Liver (tissue), 9 donors: ENCODE results near the gene CUEDC1. TPM values are rescaled to one million over a fixed set of nuclear protein-coding genes. Genes with fewer than 3 reads are reported as not detected.

Experiments used
- DNase-seq: peaks from one replicate; pipeline ENCODE4 v3.0.0-alpha.2; 2017; ENCODE audit warnings: low spot score
- H3K27ac ChIP-seq, 2 donors: one replicate each; pipeline ENCODE4 v1.7.0; 2013; ENCODE audit warnings: inconsistent platforms in 2 of 2, low read length in 2 of 2, control low read depth in 1 of 2, low read depth in 1 of 2, mild to moderate bottlenecking in 1 of 2
- H3K27me3 ChIP-seq, 4 donors: one replicate each; pipeline versions ENCODE4 v1.6.1 to v1.7.0; 2013; ENCODE audit warnings: low read length in 3 of 4, inconsistent platforms in 1 of 4, mild to moderate bottlenecking in 1 of 4, moderate library complexity in 1 of 4; ENCODE audit not compliant: control insufficient read depth in 4 of 4, insufficient read depth in 4 of 4
- H3K36me3 ChIP-seq, 4 donors: one replicate each; pipeline versions ENCODE4 v1.6.1 to v1.7.0; 2013; ENCODE audit warnings: low read length in 3 of 4, mild to moderate bottlenecking in 3 of 4, low read depth in 1 of 4, moderate library complexity in 1 of 4; ENCODE audit not compliant: control insufficient read depth in 4 of 4, insufficient read depth in 3 of 4
- H3K4me1 ChIP-seq, 4 donors: one replicate each; pipeline versions ENCODE4 v1.6.1 to v1.7.0; 2013; ENCODE audit warnings: low read length in 3 of 4, mild to moderate bottlenecking in 3 of 4, moderate library complexity in 1 of 4; ENCODE audit not compliant: control insufficient read depth in 4 of 4, insufficient read depth in 4 of 4
- H3K4me3 ChIP-seq, 3 donors: one replicate each; pipeline versions ENCODE4 v1.6.1 to v1.7.0; 2013; ENCODE audit warnings: low read length in 3 of 3, control low read depth in 1 of 3, low read depth in 1 of 3, mild to moderate bottlenecking in 1 of 3
- H3K9ac ChIP-seq, 2 donors: one replicate each; pipeline ENCODE4 v1.7.0; 2013; ENCODE audit warnings: low read length in 2 of 2, mild to moderate bottlenecking in 2 of 2, moderate library complexity in 2 of 2, control low read depth in 1 of 2, low read depth in 1 of 2
- H3K9me3 ChIP-seq, 4 donors: one replicate each; pipeline versions ENCODE4 v1.6.1 to v1.7.0; 2013; ENCODE audit warnings: low read length in 3 of 4; ENCODE audit not compliant: control insufficient read depth in 4 of 4
- ATF3 ChIP-seq: IDR thresholded peaks from 2 replicates; pipeline ENCODE4 v1.6.1; 2016; ENCODE audit warnings: antibody characterized with exemption
- EGR1 ChIP-seq, 2 donors: IDR thresholded peaks; 2 replicates each; pipeline ENCODE4 v1.6.1; 2016 to 2018; ENCODE audit warnings: antibody characterized with exemption in 2 of 2, low read depth in 2 of 2
- FOXA2 ChIP-seq: IDR thresholded peaks from 2 replicates; pipeline ENCODE4 v1.6.1; 2016; ENCODE audit warnings: antibody characterized with exemption
- GABPA ChIP-seq, 2 donors: IDR thresholded peaks in 1 of 2; conservative IDR thresholded peaks in 1 of 2; 2 replicates each; pipeline ENCODE4 v1.6.1; 2016; ENCODE audit warnings: antibody characterized with exemption in 2 of 2, mild to moderate bottlenecking in 1 of 2, moderate library complexity in 1 of 2
- HNF4A ChIP-seq, 2 donors: conservative IDR thresholded peaks; 2 replicates each; pipeline ENCODE4 v1.6.1; 2016; ENCODE audit warnings: antibody characterized with exemption in 2 of 2, mild to moderate bottlenecking in 2 of 2
- HNF4G ChIP-seq: IDR thresholded peaks from 2 replicates; pipeline ENCODE4 v1.6.1; 2016; ENCODE audit warnings: antibody characterized with exemption
- JUND ChIP-seq, 2 donors: IDR thresholded peaks; 2 replicates each; pipeline ENCODE4 v1.6.1; 2016; ENCODE audit warnings: antibody characterized with exemption in 2 of 2
- MAX ChIP-seq: IDR thresholded peaks from 2 replicates; pipeline ENCODE4 v1.6.1; 2016; ENCODE audit warnings: antibody characterized with exemption
- NR2F2 ChIP-seq: IDR thresholded peaks from 2 replicates; pipeline ENCODE4 v1.6.1; 2016; ENCODE audit warnings: antibody characterized with exemption
- RAD21 ChIP-seq, 2 donors: IDR thresholded peaks; 2 replicates each; pipeline ENCODE4 v1.6.1; 2016; ENCODE audit warnings: antibody characterized with exemption in 2 of 2, mild to moderate bottlenecking in 2 of 2
- REST ChIP-seq: IDR thresholded peaks from 2 replicates; pipeline ENCODE4 v1.6.1; 2016; ENCODE audit warnings: antibody characterized with exemption, mild to moderate bottlenecking
- RXRA ChIP-seq, 2 donors: IDR thresholded peaks; 2 replicates each; pipeline ENCODE4 v1.6.1; 2017 to 2018; ENCODE audit warnings: antibody characterized with exemption in 2 of 2, mild to moderate bottlenecking in 1 of 2
- SP1 ChIP-seq: IDR thresholded peaks from 2 replicates; pipeline ENCODE4 v1.6.1; 2018; ENCODE audit warnings: antibody characterized with exemption, mild to moderate bottlenecking
- TAF1 ChIP-seq: conservative IDR thresholded peaks from 2 replicates; pipeline ENCODE4 v1.6.1; 2016; ENCODE audit warnings: antibody characterized with exemption, mild to moderate bottlenecking
- YY1 ChIP-seq: IDR thresholded peaks from 2 replicates; pipeline ENCODE4 v1.6.1; 2016; ENCODE audit warnings: antibody characterized with exemption, mild to moderate bottlenecking
- WGBS: extraction: QIAGEN DNeasy Blood & Tissue Kit; methylation state at CpG from one replicate; pipeline ENCODE4 v1.1.7; 2013; 5-methylcytosine and 5-hydroxymethylcytosine counted together
- polyA plus RNA-seq, 2 donors: library from polyadenylated mRNA; stranded (reverse) in 1 of 2; unstranded in 1 of 2; fragments of 200-250 nt in 1 of 2; fragments of >200 nt in 1 of 2; fragmentation: Nextera tagmentation in 1 of 2; extraction: Ambion mirVana in 1 of 2; gene quantifications; one replicate each; pipeline versions ENCODE4 v1.2.1 to v1.2.3, GENCODE V29; 2013 to 2015
- total RNA-seq, 2 donors: library from RNA; depleted of rRNA; stranded (reverse); fragments of >200 nt; gene quantifications; one replicate each; pipeline ENCODE4 v1.2.3, GENCODE V29; 2014
- donor health status: healthy.
- donor health status: healthy.
- donor health status: healthy.
- donor health status: healthy.
- donor health status: healthy.

CUEDC1 gene
- total and polyA plus RNA-seq, 4 donors: 2.6 to 4.9 (median 3.4) TPM

GRCh38 chr17:57949649-57950048 lies 5.6 kb downstream of the CUEDC1 start:
- Histone ChIP-seq H3K9me3 (no peaks in the 10 kb centered on the region), H3K27me3 (no peaks in the 10 kb centered on the region), H3K4me1 (peaks cover 8 to 29% (median 23%) of the 10 kb centered on the region in 4 donors), H3K9ac (no peak overlapping the region), H3K27ac (no peak overlapping the region), H3K36me3 (no peaks in the 10 kb centered on the region), H3K4me3 (no peak overlapping the region)
- 93% methylated on average over 5 of the region's 5 CpGs for WGBS
- no peak for TF ChIP-seq NR2F2
- TF ChIP-seq ATF3: no peak
- TF ChIP-seq RAD21 (IDR thresholded peaks at IDR 0.05): no peak
- TF ChIP-seq HNF4A (conservative IDR thresholded peaks at IDR 0.05): no peak
- no peak for TF ChIP-seq RXRA (IDR thresholded peaks at IDR 0.05)
- no peak for TF ChIP-seq TAF1
- no peak for TF ChIP-seq JUND (IDR thresholded peaks at IDR 0.05)
- TF ChIP-seq GABPA (IDR thresholded peaks at IDR 0.05 in 1 of 2, conservative IDR thresholded peaks at IDR 0.05 in 1 of 2): no peak
- TF ChIP-seq MAX: no peak
- TF ChIP-seq HNF4G: no peak
- no peak for TF ChIP-seq YY1
- no peak for TF ChIP-seq FOXA2
- no peak for TF ChIP-seq EGR1 (IDR thresholded peaks at IDR 0.05; ENCODE audit: low read depth in 2 of 2)
- no peak for TF ChIP-seq REST
- DNase-seq: no peak

GRCh38 chr17:57948555-57949420 lies 6.4 kb downstream of the CUEDC1 start:
- WGBS: 81% methylated on average over 5 of the region's 5 CpGs
- Histone ChIP-seq H3K27ac (peak overlapping the region in 1 of 2 donors; percentile 3), H3K36me3 (no peaks in the 10 kb centered on the region), H3K4me3 (no peak overlapping the region), H3K9me3 (no peaks in the 10 kb centered on the region), H3K27me3 (no peaks in the 10 kb centered on the region), H3K9ac (no peak overlapping the region), H3K4me1 (peaks cover 4 to 26% (median 18%) of the 10 kb centered on the region in 4 donors)
- DNase-seq: no peak
- peak in 1 of 2 donors; percentile 38 for TF ChIP-seq JUND (IDR thresholded peaks at IDR 0.05)
- TF ChIP-seq SP1: no peak
